ENCODE results near the gene CCDC51. TPM values are rescaled to one million over a fixed set of nuclear protein-coding genes. Genes with fewer than 3 reads are reported as not detected.
A peak's percentile ranks its signal among the peaks of the same experiment; 100 is the strongest.
"Not testable (repeated sequence)": the region's sequence is repeated elsewhere in the genome, so short reads cannot be mapped to it uniquely, and the experiment has no call there.

The CCDC51 gene, protein sequence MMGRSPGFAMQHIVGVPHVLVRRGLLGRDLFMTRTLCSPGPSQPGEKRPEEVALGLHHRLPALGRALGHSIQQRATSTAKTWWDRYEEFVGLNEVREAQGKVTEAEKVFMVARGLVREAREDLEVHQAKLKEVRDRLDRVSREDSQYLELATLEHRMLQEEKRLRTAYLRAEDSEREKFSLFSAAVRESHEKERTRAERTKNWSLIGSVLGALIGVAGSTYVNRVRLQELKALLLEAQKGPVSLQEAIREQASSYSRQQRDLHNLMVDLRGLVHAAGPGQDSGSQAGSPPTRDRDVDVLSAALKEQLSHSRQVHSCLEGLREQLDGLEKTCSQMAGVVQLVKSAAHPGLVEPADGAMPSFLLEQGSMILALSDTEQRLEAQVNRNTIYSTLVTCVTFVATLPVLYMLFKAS
- total RNA-seq: 13.3 TPM
- long read RNA-seq, transcript CCDC51-201 (4 exons, 1,560 nt): major isoform, 5 of 9 reads
- long read RNA-seq, partial matches to known transcripts: 0 of 9 reads
- long read RNA-seq, other reads (novel, unspliced or antisense): 2 of 9 reads

DNA sequence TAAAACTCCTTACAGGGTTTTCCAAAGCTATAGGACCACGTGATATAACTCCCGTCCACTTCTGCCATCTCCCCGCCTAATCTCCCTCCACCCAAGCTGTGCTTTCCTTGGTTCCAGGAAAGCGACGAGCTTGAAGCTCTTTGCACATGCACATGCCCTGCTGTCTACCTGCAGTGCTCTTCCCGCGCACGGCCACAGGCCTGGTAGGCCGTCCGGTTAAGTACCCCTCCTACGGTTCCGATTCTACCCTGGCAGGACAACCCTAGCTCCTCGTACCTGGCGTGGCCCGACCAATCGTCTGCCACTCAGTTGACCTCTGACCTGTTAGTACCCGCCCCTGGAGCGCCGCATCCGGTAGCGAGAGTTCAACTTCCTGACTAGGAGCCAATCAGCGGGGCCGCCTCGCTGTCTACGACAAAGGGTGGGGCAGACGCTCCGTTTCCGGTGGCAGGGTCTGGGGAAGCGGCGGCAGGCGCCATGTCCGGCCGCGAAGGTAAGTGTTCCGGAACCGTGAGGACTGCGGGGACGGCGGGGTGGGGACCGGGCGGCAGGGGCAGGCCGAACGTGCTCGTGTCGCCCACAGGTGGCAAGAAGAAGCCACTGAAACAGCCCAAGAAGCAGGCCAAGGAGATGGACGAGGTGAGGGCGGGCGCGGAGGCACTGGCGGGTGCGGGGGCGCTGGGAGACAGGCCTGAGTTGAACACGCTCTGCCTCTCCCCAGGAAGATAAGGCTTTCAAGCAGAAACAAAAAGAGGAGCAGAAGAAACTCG is at the start of gene CCDC51, which contains the start of gene TMA7:
Gene CCDC51 (minus strand): TSS at position 300 of the 770 bp plus-strand sequence. CDS start 4,991 bp downstream, outside the sequence.
Gene TMA7 (plus strand): TSS at position 438 of the 770 bp plus-strand sequence. CDS start 40 bp downstream, at position 478.
- ATAC-seq (peak; percentile 99), DNase-seq (ENCODE audit: missing footprints) (peak; percentile 99)
- intact Hi-C loops (cut with DNase I): no loop called here

DNA sequence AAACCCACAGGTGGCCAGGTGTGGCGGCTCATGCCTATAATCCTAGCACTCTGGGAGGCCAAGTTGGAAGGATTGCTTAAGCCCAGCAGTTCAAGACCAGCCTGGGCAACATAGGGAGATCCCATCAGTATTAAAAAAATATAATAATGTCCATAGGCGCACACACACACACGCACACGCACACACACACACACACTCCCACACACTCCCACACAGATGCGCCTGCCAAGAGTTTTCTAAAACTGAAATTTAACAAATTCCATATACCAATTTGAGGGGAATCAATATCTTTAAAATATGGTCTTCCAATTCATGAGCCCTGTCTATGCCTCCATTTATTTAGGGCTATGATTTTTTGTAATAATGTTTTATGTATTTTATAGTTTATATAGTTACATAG is 47.0 kb upstream of the CCDC51 start:
- no peak for ATAC-seq
- no peak for DNase-seq (ENCODE audit: missing footprints)
- intact Hi-C loops (cut with DNase I): no loop called here

DNA sequence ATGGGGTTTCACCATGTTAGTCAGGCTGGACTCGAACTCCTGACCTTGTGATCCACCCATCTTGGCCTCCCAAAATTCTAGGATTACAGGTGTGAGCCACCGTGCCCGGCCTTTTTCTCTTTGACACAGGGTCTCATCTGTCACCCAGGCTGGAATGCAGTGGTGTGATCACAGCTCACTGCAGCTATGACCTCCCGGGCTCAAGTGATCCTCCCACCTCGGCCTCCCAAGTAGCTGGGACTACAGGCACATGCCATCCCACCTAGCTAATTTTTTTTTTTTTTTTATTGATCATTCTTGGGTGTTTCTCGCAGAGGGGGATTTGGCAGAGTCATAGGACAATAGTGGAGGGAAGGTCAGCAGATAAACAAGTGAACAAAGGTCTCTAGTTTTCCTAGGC is 42.9 kb upstream of the CCDC51 start:
- intact Hi-C loops (cut with DNase I); DNase-seq (ENCODE audit: missing footprints); ATAC-seq: not testable (repeated sequence)

DNA sequence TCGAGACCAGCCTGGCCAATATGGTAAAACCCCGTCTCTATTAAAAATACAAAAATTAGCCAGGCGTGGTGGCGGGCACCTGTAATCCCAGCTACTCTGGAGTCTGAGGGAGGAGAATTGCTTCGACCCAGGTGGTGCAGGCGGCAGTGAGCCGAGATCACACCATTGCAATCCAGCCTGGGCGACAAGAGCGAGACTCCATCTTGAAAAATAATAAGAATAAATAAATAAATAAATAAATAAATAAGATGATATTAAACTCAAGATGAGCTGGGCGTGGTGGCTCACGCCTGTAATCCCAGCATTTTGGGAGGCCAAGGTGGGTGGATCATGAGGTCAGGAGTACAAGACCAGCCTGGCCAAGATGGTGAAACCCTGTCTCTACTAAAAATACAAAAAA is 41.0 kb upstream of the CCDC51 start:
- ATAC-seq; DNase-seq (ENCODE audit: missing footprints); intact Hi-C loops (cut with DNase I): not testable (repeated sequence)

DNA sequence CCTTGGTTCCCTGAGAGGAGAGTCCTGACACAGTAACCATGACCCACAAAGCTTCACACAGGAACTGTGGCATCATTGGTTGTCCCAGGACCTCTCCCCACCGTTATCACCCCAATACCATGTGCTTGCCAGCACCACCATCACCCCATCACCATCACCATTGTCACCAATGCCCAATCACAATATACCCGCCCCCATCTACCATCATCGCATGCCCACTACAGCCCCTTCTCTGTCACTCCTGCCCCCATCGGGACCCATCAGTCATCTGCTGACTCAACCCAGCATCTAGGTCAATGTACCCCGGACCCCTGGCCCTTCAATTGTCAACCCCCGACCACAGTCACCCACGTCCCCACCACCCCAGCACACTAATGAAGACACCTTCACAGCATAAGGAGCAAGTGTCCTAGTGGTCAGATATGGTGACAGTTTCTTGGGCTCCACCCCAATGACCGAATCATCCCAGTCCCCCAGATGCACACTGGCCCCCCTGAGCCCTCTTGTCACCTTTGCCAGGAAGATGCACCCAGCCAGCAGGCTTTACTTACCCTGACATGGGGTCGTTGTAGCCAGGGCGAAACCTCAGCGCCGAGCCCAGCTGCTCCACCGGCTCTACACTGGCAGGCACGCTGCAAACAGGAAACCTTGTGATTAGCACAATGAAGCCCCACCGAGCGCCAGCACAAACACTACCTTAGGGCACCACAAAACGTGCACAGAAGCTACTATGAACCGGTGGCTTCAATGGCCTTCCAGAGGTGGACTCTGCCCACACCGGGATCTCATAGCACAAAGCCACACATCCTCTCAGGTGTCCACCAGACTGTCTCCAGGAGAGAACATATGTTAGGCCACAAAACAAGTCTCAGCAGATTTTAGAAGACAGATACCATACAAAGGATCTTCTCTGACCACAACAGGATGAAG is 39.0 kb upstream of the CCDC51 start:
- intact Hi-C loops (cut with DNase I): no loop called here
- ATAC-seq (no peak), DNase-seq (ENCODE audit: missing footprints) (no peak)

DNA sequence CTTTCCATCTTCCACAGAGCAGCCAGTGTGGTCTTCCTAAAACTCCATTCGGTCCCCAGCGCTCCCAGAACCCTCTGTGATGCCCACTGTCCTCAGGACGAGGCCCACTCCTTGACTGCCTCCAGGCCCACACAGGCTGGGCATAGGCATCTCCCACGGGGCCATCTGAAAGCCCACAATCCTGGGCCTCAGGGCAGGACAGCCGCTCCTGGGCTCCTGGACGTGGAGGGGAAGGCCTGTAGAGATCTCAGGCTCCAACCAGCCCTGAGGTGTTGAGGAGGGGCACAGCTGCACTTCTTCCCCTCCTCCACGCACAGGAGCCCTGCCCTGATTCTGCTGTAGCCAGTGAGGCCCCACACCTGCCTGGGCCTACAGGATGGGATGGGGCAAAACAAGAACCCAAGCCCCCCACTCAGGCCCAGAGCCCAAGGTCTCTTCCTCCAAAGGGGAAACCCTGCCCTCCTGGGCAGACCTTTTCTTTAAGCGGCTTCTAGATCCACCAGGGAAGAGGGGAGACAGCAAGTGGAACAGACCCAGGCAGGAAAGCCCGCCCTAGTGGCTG is 38.1 kb upstream of the CCDC51 start:
- DNase-seq (ENCODE audit: missing footprints): no peak
- no peak for ATAC-seq
- intact Hi-C loops (cut with DNase I): no loop called here

DNA sequence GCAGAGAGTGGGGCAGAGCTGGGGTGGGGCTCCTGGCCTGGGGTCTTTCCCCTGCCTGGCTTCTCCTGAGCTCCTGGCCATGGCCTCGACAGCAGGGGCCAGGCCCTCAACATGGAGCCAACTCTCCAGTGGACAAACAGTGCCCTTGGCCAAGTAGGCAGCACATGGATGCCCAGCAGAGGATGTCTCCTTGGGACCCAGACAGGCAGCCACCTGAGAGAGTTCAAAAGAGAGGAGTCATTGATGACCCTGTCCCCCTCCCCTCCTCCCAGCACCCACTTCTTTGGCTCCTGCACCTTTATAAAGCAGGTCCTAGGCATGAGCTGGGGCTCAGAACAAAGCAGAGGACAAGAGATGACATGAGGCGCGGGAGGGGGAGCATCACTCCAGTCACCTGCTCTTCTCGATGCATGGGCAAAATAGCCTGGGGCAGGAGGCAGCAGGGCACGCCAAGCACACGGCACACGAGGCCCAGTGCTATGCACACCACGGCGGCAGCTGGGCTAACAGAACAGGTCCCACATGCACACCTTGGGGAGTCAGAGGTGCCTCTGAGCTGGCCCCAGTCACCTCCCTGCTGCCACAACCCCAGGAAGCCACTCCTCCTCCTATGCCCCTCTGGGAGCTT is 36.6 kb upstream of the CCDC51 start:
- intact Hi-C loops (cut with DNase I): no loop called here
- no peak for ATAC-seq
- no peak for DNase-seq (ENCODE audit: missing footprints)

DNA sequence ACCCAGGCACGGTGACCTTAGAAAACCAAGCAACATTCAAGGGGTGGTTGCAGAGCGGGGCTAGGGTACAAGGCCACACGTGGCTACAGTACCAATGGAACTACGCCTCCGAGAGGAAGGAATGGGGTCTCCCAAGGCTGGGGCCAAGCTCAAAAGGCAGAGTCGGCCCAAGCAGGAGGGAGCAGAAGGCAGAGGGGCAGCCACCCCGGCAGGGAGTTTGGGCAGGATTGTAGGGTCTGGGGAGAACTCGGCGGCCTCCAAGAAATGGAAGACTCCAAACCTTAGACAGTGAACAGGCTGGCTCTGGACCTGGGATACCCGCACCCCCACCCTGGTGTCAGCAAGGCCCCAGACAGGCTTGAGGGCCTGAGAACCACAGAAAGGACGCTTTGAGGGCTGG is 35.3 kb upstream of the CCDC51 start:
- intact Hi-C loops (cut with DNase I): no loop called here
- no peak for ATAC-seq
- no peak for DNase-seq (ENCODE audit: missing footprints)

DNA sequence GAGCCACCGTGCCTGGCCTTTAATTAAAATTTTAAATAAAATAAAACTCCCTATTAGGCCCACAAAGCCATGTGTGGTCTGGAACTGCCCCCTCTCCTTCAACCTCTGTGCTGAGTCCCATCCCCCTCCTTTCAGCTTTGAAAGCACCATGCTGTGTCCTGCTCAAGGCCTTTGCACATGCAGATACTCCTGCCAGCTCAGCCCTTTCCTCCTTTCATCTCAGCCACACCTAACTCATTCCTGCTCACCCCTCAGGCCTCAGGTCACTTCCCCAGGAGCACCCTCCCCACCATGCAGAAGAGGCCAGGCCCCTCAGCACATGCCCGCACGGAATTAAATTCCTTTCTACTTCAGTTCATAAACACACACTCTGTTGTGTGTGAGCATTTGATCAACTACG is 34.7 kb upstream of the CCDC51 start:
- intact Hi-C loops (cut with DNase I): no loop called here
- ATAC-seq (no peak), DNase-seq (ENCODE audit: missing footprints) (no peak)

DNA sequence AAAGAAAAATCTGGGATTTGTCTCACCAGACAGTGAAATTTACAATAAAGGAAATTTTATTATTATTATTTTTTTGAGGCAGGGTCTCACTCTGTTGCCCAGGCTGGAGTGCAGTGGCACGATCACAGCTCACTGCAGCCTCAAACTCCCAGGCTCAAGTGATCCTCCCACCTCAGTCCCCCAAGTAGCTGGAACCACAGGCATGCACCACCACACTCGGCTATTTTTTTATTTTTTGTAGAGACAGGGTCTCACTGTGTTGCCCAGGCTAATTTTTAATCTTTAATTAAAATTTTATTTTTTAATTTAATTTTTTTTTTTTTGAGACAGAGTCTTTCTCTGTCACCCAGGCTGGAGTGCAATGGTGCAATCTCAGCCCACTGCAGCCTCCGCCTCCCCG is 34.1 kb upstream of the CCDC51 start:
- DNase-seq (ENCODE audit: missing footprints); ATAC-seq; intact Hi-C loops (cut with DNase I): not testable (repeated sequence)

DNA sequence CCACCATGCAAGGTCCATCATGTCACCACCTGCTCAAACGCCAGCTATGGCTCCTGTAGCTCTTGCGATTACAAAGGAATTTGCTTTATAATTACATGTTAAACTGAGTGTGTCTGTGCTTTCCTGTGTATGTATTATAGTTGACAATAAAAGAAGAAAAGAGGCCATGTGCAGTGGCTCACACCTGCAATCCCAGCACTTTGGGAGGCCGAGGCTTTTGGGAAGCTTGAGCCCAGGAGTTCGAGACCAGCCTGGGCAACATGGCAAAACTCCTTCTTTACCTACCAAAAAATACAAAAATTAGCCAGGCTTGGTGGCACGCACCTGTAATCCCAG is 33.7 kb upstream of the CCDC51 start:
- ATAC-seq (no peak), DNase-seq (ENCODE audit: missing footprints) (no peak)
- intact Hi-C loops (cut with DNase I): loop anchor here (2.0 kb wide), 1 partner anchor 31 kb away; the partner anchor contains the start of gene SHISA5

DNA sequence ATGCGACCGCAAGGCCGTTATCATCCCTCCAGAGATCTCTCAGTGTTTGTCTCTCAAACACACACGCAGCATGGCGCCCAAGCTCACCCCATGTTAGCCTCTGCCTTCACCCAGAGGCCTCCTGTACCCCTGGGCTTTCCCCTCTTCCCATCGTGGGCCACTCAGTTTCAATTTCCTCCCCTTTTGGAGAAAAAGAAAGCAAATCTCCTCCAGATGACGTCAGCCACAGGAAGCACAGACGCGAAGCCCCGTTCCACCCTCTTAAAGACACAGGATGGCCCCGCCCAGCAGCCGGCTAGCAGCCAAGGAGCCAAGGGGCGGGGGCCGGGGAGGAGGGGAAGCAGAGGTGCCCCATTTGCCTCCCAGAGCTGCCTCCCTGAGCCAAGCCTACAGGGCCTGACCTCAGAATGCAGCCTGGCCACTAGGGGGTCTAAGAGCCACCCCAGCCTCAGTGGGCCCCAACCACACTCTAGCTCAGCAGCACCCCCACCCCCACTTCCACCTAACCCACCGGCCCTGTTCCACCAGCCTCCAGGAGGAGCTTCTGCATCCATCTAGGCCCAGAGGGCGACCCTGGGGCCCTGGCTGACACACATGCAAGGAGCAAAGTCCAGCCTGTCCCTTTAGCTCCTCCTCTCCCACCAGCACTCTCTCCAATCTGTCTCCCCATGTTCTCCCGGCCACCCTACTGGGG is 33.2 kb upstream of the CCDC51 start:
- intact Hi-C loops (cut with DNase I): loop anchor here (2.0 kb wide), 1 partner anchor 32 kb away; the partner anchor contains the start of gene SHISA5
- ATAC-seq (peak; percentile 90), DNase-seq (ENCODE audit: missing footprints) (peak; percentile 97)

DNA sequence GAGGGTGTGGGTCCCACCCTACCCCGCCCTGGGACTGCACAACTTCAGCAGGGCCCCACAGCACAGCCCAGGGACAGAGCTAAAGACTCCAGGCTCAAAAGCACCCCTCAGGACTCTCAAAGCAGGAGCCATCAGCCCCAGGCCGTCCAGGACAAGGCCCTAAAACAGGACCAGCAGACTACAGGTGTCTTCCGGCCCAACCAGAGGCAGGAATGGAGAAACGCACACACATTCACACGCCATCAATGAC is 32.7 kb upstream of the CCDC51 start:
- intact Hi-C loops (cut with DNase I): loop anchor here (2.0 kb wide), 1 partner anchor 32 kb away; the partner anchor contains the start of gene SHISA5
- DNase-seq (ENCODE audit: missing footprints): no peak

DNA sequence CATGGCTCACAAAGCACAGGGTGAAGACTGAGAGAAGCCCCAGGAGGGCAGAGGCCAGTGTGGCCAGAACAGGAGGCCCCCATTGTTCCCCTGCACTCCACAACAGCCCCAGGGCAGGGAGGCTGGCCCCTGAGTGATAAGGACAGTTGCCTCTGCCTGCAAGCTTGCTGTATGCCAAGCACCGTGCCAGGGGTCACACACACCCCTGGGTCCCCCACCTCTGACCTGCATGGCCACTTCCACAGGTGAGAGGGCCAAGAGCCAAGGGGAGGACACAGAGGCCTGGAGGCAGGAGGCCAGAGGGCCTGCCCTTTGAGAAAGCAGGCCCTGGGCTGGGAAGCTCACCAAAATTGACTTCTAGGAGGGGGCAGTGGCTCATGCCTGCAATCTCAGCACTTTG is 30.4 kb upstream of the CCDC51 start:
- intact Hi-C loops (cut with DNase I): no loop called here
- DNase-seq (ENCODE audit: missing footprints) (no peak), ATAC-seq (no peak)

More for the DNA sequence above, 32.7 kb upstream of the CCDC51 start:
- ATAC-seq: peak; percentile 38

DNA sequence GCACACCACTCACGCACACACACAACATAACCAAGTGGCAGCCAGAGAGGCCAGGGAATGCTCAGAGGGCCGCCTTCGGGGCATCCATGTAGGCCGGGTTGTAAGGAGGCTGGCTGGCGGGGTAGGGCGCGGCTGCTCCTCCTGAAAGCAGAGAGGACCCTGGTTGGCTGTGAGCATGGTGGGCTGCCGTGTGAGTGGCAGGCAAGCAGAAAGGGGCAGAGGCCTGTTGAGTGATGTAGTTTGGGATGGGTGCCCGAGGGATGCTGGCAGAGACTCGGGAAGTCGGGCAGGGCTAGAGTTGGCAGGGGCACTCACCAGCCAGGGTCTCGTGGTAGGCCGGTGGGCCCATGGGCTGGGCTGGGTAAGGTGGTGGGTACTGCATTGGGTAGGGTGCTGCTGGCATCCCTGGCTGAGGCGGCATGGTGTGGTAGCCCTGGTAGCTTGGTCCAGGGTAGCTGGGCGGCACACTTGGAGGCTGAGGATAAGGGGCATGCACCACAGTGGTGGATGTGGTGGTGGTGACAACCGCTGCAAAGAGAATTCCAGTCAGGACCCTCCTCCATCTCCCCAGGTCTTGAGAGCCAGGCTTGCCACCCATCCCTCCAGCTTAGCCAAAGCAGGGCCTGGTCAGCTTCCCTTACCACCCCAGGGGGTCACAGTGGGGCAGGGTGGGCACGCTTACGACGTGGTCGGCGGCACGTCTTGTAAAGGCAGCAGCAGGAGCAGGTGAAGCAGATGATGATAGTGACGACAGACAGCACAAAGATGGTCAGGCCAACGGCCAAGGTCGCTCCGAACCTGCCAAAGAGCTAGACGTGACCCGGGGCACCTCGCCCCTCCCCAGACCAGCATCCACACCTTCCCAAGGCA is 29.4 kb upstream of the CCDC51 start:
- intact Hi-C loops (cut with DNase I): no loop called here
- ATAC-seq (no peak), DNase-seq (ENCODE audit: missing footprints) (no peak)

DNA sequence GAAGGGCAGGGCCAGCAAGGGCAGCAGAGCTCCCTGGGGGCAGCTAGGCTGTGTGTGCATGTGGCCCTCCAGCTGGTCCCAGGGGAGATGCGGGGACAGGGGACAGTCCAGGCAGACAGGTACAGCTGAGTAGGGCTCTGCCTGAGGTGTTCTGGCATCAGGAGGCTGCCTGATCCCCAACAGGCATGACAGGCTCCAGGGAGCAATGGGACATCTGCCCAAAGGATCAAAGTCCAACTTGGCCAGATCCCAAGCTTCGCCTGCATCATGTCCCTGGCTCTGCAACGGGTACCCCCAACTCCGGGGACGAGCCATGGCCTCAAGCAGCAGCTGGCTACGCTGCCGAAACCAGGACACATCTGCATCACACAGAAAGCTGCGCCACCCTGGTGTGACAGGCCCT is 28.4 kb upstream of the CCDC51 start:
- no peak for ATAC-seq
- no peak for DNase-seq (ENCODE audit: missing footprints)
- intact Hi-C loops (cut with DNase I): no loop called here

Data from Right ventricle myocardium inferior (tissue), 1 donor.